OCI-LY3 (cell line): ENCODE results near the gene GGT1.

Experiments
- EZH2phosphoT487 ChIP-seq: fragments of 200-600 bp; shearing (Covaris generic); IDR thresholded peaks from 2 replicates; pipeline ENCODE4 v1.6.1; 2018; ENCODE audit warnings: antibody characterized with exemption, mixed run types, low read depth
- TF ChIP-seq, protein P1 (sequence below): fragments of 200-600, 300-600 bp; sonication (generic); IDR thresholded peaks from 2 replicates; pipeline ENCODE4 v1.5.1; 2014; ENCODE audit warnings: antibody characterized with exemption, low read length, low read depth

DNA sequence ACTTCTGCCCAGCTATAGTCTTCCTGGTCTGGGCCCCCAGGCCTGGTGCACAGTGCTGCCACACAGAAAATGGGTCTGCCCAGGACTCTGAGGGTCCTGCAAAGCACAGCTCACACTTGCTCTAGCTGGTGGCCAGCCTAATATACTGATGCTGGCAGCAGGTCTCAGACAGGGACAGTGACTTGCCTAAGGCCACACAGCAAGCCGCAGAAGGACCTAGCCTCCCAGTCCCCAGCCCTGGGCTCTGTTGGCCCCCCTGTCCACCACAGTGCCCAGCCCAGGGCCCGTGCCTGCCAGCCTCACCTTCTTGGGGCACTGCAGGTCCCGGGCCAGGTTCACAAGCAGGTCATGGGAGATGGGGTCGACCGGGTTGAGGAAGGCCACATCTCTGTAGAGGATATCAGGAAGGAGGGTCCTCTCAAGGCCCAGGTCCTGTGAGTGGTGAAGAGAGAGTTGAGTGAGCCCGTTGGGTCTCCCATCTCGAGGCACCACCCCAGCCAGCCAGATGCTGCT, 13.4 kb upstream of the GGT1 start:
- TF ChIP-seq, protein P1, sequence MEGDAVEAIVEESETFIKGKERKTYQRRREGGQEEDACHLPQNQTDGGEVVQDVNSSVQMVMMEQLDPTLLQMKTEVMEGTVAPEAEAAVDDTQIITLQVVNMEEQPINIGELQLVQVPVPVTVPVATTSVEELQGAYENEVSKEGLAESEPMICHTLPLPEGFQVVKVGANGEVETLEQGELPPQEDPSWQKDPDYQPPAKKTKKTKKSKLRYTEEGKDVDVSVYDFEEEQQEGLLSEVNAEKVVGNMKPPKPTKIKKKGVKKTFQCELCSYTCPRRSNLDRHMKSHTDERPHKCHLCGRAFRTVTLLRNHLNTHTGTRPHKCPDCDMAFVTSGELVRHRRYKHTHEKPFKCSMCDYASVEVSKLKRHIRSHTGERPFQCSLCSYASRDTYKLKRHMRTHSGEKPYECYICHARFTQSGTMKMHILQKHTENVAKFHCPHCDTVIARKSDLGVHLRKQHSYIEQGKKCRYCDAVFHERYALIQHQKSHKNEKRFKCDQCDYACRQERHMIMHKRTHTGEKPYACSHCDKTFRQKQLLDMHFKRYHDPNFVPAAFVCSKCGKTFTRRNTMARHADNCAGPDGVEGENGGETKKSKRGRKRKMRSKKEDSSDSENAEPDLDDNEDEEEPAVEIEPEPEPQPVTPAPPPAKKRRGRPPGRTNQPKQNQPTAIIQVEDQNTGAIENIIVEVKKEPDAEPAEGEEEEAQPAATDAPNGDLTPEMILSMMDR, result no peak
- TF ChIP-seq EZH2phosphoT487, result no peak
